Activated T-helper 1 cell treated with anti-CD3 and anti-CD28 coated beads, Interleukin-2, amount 50 U/mL, for 16 hours (primary cell): ENCODE measurements around the gene HS2ST1.
A peak's percentile ranks its signal among the peaks of the same experiment; 100 is the strongest.

ENCODE experiments used
- DNase-seq, 2 donors: peaks; one replicate each; pipeline ENCODE4 v3.0.0-alpha.2; 2020; ENCODE audit warnings: low read depth in 1 of 2, low spot score in 1 of 2

Gene HS2ST1

GRCh38 chr1:87106867-87107266, 192.4 kb downstream of the HS2ST1 start:
- no peak for DNase-seq

- DNase-seq = no peak
Measured at GRCh38 chr1:87108228-87108627, 193.8 kb downstream of the HS2ST1 start.

GRCh38 chr1:87108814-87109411, 194.5 kb downstream of the HS2ST1 start:
- no peak for DNase-seq

GRCh38 chr1:87111659-87112371, 197.4 kb downstream of the HS2ST1 start:
- DNase-seq = no peak

- DNase-seq = no peak
Measured at GRCh38 chr1:87113313-87113712, 198.9 kb downstream of the HS2ST1 start.

GRCh38 chr1:87115317-87115890, 201.0 kb downstream of the HS2ST1 start:
- no peak for DNase-seq

GRCh38 chr1:87115891-87116290, 201.5 kb downstream of the HS2ST1 start:
- DNase-seq = no peak

- no peak for DNase-seq
Measured at GRCh38 chr1:87117761-87118368, 203.4 kb downstream of the HS2ST1 start.

- DNase-seq = no peak
Measured at GRCh38 chr1:87119541-87120140, 205.2 kb downstream of the HS2ST1 start.

- DNase-seq = no peak
Measured at GRCh38 chr1:87120779-87121178, 206.3 kb downstream of the HS2ST1 start.

- DNase-seq = no peak
Measured at GRCh38 chr1:87121711-87122163, 207.3 kb downstream of the HS2ST1 start.

GRCh38 chr1:87122243-87122642, 207.8 kb downstream of the HS2ST1 start:
- DNase-seq = no peak

GRCh38 chr1:87123610-87124009, 209.2 kb downstream of the HS2ST1 start:
- DNase-seq = no peak

GRCh38 chr1:87126886-87127505, 212.6 kb downstream of the HS2ST1 start:
- no peak for DNase-seq

- no peak for DNase-seq
Measured at GRCh38 chr1:87127581-87127980, 213.1 kb downstream of the HS2ST1 start.

GRCh38 chr1:87129038-87129437, 214.6 kb downstream of the HS2ST1 start:
- DNase-seq = no peak

- no peak for DNase-seq
Measured at GRCh38 chr1:87129606-87130005, 215.2 kb downstream of the HS2ST1 start.

- no peak for DNase-seq
Measured at GRCh38 chr1:87130438-87130837, 216.0 kb downstream of the HS2ST1 start.

GRCh38 chr1:87131809-87132283, 217.4 kb downstream of the HS2ST1 start:
- peak; percentile 35 to 55 for DNase-seq

GRCh38 chr1:87132284-87132870, 217.9 kb downstream of the HS2ST1 start:
- DNase-seq = no peak

GRCh38 chr1:87134061-87134460, 219.6 kb downstream of the HS2ST1 start:
- DNase-seq = no peak
